DOHH2 (cell line): Measurements from ENCODE around the gene CTNNBL1.

ENCODE experiments used
- EZH2phosphoT487 ChIP-seq: fragments of 200-600 bp; sonication (generic); IDR thresholded peaks from 2 replicates; pipeline ENCODE4 v1.6.1; 2017; ENCODE audit warnings: borderline replicate concordance, mild to moderate bottlenecking, antibody characterized with exemption, low read length, moderate library complexity, mixed read lengths
- TF ChIP-seq, protein P1 (sequence below): fragments of 200-600 bp; sonication (generic); IDR thresholded peaks from one replicate; pipeline ENCODE4 v1.5.1; 2014; ENCODE audit warnings: antibody characterized with exemption, mild to moderate bottlenecking, low read depth, low read length; ENCODE audit not compliant: poor library complexity, severe bottlenecking

DNA sequence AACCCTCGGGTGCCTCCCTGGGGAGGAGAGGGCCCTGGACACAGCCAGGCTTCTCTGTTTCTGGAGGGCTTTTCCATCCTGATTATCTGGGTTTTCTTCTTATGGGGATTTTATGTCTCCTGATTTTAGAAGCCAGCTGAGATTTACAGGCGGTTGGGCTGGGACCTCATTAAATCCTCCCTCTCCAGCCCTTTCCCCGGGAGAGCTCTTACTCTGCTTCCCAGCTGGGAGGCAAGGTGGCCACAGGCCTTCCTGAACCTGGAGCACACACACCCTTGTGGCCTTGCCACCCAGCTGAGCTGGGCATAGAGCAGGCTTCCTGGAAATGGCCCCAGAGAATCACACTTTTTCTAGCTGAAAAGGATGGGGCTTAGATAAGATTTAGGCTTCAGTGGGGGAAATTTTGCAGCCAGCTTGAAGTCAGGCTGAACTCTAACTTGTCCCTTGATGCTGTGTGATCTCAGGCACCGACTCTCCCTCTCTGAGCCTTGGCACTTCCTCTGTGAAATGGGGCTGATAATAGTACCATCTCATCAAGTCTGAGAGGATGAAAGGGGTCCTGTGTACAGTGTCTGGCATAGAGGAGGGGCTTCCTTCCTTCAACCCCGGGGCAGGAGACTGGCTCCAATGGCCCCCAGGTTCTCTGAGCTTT, 225.7 kb downstream of the CTNNBL1 start:
- TF ChIP-seq, protein P1, sequence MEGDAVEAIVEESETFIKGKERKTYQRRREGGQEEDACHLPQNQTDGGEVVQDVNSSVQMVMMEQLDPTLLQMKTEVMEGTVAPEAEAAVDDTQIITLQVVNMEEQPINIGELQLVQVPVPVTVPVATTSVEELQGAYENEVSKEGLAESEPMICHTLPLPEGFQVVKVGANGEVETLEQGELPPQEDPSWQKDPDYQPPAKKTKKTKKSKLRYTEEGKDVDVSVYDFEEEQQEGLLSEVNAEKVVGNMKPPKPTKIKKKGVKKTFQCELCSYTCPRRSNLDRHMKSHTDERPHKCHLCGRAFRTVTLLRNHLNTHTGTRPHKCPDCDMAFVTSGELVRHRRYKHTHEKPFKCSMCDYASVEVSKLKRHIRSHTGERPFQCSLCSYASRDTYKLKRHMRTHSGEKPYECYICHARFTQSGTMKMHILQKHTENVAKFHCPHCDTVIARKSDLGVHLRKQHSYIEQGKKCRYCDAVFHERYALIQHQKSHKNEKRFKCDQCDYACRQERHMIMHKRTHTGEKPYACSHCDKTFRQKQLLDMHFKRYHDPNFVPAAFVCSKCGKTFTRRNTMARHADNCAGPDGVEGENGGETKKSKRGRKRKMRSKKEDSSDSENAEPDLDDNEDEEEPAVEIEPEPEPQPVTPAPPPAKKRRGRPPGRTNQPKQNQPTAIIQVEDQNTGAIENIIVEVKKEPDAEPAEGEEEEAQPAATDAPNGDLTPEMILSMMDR, result no peak
- no peak for TF ChIP-seq EZH2phosphoT487
